BLaER1 (cell line): ENCODE results near the gene DNAJC18.
A peak's percentile ranks its signal among the peaks of the same experiment; 100 is the strongest.
"Not testable (repeated sequence)": the region's sequence is repeated elsewhere in the genome, so short reads cannot be mapped to it uniquely, and the experiment has no call there.

Source experiments
- H3K27ac ChIP-seq: shearing (Covaris generic); formaldehyde crosslinking; 2 replicates; pipeline ENCODE4 v1.8.1; 2022
- H3K27me3 ChIP-seq: shearing (Covaris generic); formaldehyde crosslinking; 2 replicates; pipeline ENCODE4 v1.8.1; 2022
- H3K36me3 ChIP-seq: shearing (Covaris generic); formaldehyde crosslinking; 2 replicates; pipeline ENCODE4 v1.8.1; 2022
- H3K4me1 ChIP-seq: shearing (Covaris generic); formaldehyde crosslinking; 2 replicates; pipeline ENCODE4 v1.8.1; 2022
- H3K4me2 ChIP-seq: shearing (Covaris generic); formaldehyde crosslinking; 2 replicates; pipeline ENCODE4 v1.8.1; 2022
- H3K4me3 ChIP-seq: shearing (Covaris generic); formaldehyde crosslinking; 2 replicates; pipeline ENCODE4 v1.8.1; 2022
- H3K9ac ChIP-seq: shearing (Covaris generic); formaldehyde crosslinking; 2 replicates; pipeline ENCODE4 v1.8.1; 2022
- H3K9me3 ChIP-seq: shearing (Covaris generic); formaldehyde crosslinking; 2 replicates; pipeline ENCODE4 v1.8.1; 2022
- H4K20me1 ChIP-seq: shearing (Covaris generic); formaldehyde crosslinking; 2 replicates; pipeline ENCODE4 v1.8.1; 2022
- Cebpa-rat ChIP-seq: shearing (Covaris generic); IDR thresholded peaks from 2 replicates; pipeline ENCODE4 v1.8.1; 2022

The DNAJC18 gene

GRCh38 chr5:139439013-139439903 is at the start of gene DNAJC18:
Gene DNAJC18 (minus strand): TSS chr5:139439525. CDS start chr5:139439445, 80 bp downstream.
- Histone ChIP-seq H3K9me3 (no peaks in the 10 kb centered on the region), H3K27me3 (no peaks in the 10 kb centered on the region), H3K4me1 (peaks cover 31% of the 10 kb centered on the region), H3K4me2 (peak within 1 kb of the TSS; percentile 84), H3K4me3 (peak within 1 kb of the TSS; percentile 83), H3K9ac (peak within 1 kb of the TSS; percentile 87), H3K27ac (peak within 1 kb of the TSS; percentile 86), H4K20me1 (no peaks in the 10 kb centered on the region), H3K36me3 (peaks cover 10% of the 10 kb centered on the region)
- TF ChIP-seq Cebpa-rat = no peak

DNA sequence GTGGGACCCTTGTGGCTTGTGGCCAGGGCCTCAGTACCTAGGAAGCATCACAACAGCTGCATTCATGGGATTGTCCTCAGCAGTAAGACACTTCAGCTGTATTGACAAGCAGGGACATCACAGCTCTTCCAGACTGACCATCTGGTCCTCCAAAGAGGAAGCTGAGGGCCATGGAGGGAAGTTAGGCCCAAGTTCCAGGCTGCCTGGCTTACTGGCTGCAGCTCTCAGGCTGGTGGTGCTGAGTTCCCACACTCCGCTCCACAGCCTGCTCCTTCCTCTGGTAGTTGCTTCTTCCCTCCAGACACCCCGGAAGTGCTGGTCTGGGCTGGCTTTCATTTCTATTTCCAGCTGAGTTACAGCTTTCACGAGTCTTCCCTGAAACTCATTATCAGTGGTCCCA is 48.9 kb upstream of the DNAJC18 start:
- Histone ChIP-seq H3K27ac (peak overlapping the region; percentile 72), H3K4me3 (no peak overlapping the region), H3K9me3 (no peaks in the 10 kb centered on the region), H3K4me2 (peak overlapping the region; percentile 78), H3K36me3 (no peaks in the 10 kb centered on the region), H3K27me3 (no peaks in the 10 kb centered on the region), H4K20me1 (no peaks in the 10 kb centered on the region), H3K9ac (peak overlapping the region; percentile 53; the same call in 1 of the 2 replicates), H3K4me1 (peaks cover 48% of the 10 kb centered on the region)
- TF ChIP-seq Cebpa-rat = no peak

DNA sequence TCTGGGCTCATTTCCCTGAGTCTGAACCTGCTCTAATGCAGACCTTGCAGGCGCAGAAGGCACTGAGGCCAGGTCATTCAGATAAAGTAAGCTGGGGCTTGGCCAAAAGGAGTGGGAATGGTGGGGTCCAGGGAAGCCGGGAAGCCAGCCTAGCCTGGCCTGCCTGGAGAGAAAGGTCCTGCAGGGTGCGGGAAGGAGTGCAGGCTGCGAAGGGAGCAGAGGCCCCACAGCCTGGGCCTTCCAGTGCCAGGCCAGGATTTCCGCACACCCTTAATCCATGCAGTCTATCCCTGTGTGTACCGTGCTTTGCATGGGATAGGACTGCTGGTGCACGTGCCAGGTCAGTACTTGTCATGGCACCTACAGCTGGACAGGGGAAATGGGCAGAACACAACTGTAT is 46.9 kb upstream of the DNAJC18 start:
- TF ChIP-seq Cebpa-rat = no peak

GRCh38 chr5:139482890-139483208 is 43.5 kb upstream of the DNAJC18 start:
- not testable (repeated sequence) for H3K36me3 ChIP-seq, H3K27me3 ChIP-seq, H3K9ac ChIP-seq, H4K20me1 ChIP-seq, H3K9me3 ChIP-seq
- peak overlapping the region; percentile 99 for H3K4me2 ChIP-seq
- H3K4me3 ChIP-seq = peak overlapping the region; percentile 68; the same call in 1 of the 2 replicates
- peaks cover 76% of the 10 kb centered on the region for H3K4me1 ChIP-seq
- H3K27ac ChIP-seq = peak overlapping the region; percentile 90

More for the DNA sequence above, 46.9 kb upstream of the DNAJC18 start:
- H3K4me2 ChIP-seq = no peak overlapping the region
- H3K27ac ChIP-seq = no peak overlapping the region
- no peaks in the 10 kb centered on the region for H3K36me3 ChIP-seq
- no peak overlapping the region for H3K4me3 ChIP-seq
- H3K4me1 ChIP-seq = peaks cover 57% of the 10 kb centered on the region
- H3K9me3 ChIP-seq = no peaks in the 10 kb centered on the region
- no peak overlapping the region for H3K9ac ChIP-seq
- H4K20me1 ChIP-seq = no peaks in the 10 kb centered on the region
- no peaks in the 10 kb centered on the region for H3K27me3 ChIP-seq

GRCh38 chr5:139482050-139482889 is 42.9 kb upstream of the DNAJC18 start, which contains the start of gene STING1:
Gene STING1 (minus strand): TSS chr5:139482758. CDS start chr5:139481704, 1,054 bp downstream.
- Histone ChIP-seq H3K36me3 (peaks cover 6% of the 10 kb centered on the region; the same call in 1 of the 2 replicates), H3K9ac (peak within 1 kb of the TSS; percentile 82), H4K20me1 (no peaks in the 10 kb centered on the region), H3K27ac (peak within 1 kb of the TSS; percentile 90), H3K27me3 (no peaks in the 10 kb centered on the region), H3K9me3 (no peaks in the 10 kb centered on the region), H3K4me3 (peak within 1 kb of the TSS; percentile 68), H3K4me2 (peak within 1 kb of the TSS; percentile 99), H3K4me1 (peaks cover 80% of the 10 kb centered on the region)
- no peak for TF ChIP-seq Cebpa-rat

- Histone ChIP-seq H3K4me2 (peak overlapping the region; percentile 99), H3K27me3 (no peaks in the 10 kb centered on the region), H3K4me1 (peaks cover 86% of the 10 kb centered on the region), H3K9ac (peak overlapping the region; percentile 82), H3K27ac (peak overlapping the region; percentile 90), H3K4me3 (peak overlapping the region; percentile 68), H3K36me3 (peaks cover 6% of the 10 kb centered on the region; the same call in 1 of the 2 replicates), H3K9me3 (no peaks in the 10 kb centered on the region), H4K20me1 (no peaks in the 10 kb centered on the region)
- no peak for TF ChIP-seq Cebpa-rat
Observed at GRCh38 chr5:139481580-139482049, 42.3 kb upstream of the DNAJC18 start.

GRCh38 chr5:139481122-139481533 is 41.8 kb upstream of the DNAJC18 start:
- no peak for TF ChIP-seq Cebpa-rat
- peak overlapping the region; percentile 68 for H3K4me3 ChIP-seq
- peak overlapping the region; percentile 82 for H3K9ac ChIP-seq
- peaks cover 91% of the 10 kb centered on the region for H3K4me1 ChIP-seq
- peak overlapping the region; percentile 90 for H3K27ac ChIP-seq
- no peaks in the 10 kb centered on the region for H4K20me1 ChIP-seq
- peaks cover 6% of the 10 kb centered on the region; the same call in 1 of the 2 replicates for H3K36me3 ChIP-seq
- H3K4me2 ChIP-seq = peak overlapping the region; percentile 99
- H3K9me3 ChIP-seq = no peaks in the 10 kb centered on the region
- no peaks in the 10 kb centered on the region for H3K27me3 ChIP-seq

DNA sequence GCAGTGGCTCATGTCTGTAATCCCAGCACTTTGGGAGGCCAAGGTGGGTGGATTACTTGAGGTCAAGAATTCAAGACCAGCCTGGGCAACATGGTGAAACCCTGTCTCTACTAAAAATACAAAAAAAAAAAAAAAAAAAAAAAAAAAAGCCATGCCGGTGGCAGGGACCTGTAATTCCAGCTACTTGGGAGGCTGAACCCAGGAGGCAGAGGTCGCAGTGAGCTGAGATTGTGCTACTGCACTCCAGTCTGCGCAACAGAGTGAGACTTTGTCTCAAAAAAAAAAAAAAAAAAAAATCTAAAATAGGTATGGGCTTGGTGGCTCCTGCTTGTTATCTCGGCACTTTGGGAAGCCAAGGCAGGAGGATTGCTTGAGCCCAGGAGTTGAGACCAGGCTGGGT is 40.4 kb upstream of the DNAJC18 start:
- not testable (repeated sequence) for H4K20me1 ChIP-seq, H3K27ac ChIP-seq, H3K4me3 ChIP-seq, H3K36me3 ChIP-seq, H3K27me3 ChIP-seq, H3K9ac ChIP-seq, H3K9me3 ChIP-seq
- H3K4me1 ChIP-seq = peaks cover 100% of the 10 kb centered on the region
- peak overlapping the region; percentile 99; the same call in 1 of the 2 replicates for H3K4me2 ChIP-seq

DNA sequence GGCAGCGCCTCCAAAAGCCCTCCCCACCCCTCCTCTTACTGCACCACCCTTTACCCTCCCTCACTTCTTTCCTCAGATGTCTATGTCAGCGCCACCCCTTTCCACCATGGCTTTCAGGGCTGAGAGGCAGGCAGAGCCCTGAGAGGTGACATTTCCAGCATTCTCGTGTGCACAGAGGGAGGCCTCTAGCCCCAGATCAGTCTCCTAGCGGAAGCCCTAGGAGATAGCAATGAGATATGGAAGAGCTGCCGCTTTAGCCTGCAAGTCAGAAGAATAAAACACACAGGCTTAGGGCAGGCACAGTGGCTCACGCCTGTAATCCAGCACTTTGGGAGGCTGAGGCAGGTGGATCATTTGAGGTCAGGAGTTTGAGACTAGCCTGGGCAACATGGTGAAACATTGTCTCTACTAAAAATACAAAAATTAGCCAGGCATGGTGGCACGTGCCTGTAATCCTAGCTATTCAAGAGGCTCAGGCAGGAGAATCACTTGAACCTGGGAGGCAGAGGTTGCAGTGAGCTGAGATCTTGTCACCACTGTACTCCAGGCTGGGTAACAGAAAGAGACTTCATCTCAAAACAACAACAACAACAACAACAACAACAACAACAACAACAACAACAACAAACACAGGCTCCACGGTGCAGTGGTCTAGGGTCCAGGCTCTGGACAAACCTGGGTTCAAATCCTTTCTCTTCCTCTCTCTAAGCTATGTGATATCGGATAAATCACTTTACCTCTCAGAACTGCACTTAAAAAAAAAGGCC is 39.5 kb upstream of the DNAJC18 start:
- not testable (repeated sequence) for H3K9me3 ChIP-seq, H4K20me1 ChIP-seq, H3K4me3 ChIP-seq, H3K9ac ChIP-seq, H3K36me3 ChIP-seq, H3K27me3 ChIP-seq
- Histone ChIP-seq H3K4me2 (peak overlapping the region; percentile 88), H3K27ac (peak overlapping the region; percentile 59; the same call in 1 of the 2 replicates), H3K4me1 (peaks cover 100% of the 10 kb centered on the region)
